Neural progenitor cell (in vitro differentiated cells): ENCODE data around the gene CDH18. TPM values are rescaled to one million over a fixed set of nuclear protein-coding genes. Genes with fewer than 3 reads are reported as not detected.

Experiments used
- DNase-seq: peaks from one replicate; pipeline ENCODE4 v3.0.0-alpha.2; 2016; ENCODE audit warnings: low spot score
- H2AFZ ChIP-seq: fragments of 200-600 bp; sonication (generic); replicated peaks from 2 replicates; pipeline ENCODE4 v1.6.1; 2016; ENCODE audit warnings: antibody characterized with exemption
- H3F3A ChIP-seq: fragments of 200-600 bp; sonication (generic); 2 replicates; pipeline ENCODE4 v1.6.1; 2016; ENCODE audit warnings: antibody characterized with exemption, low read depth
- H3K27ac ChIP-seq: fragments of 200-600 bp; sonication (generic); 2 replicates; pipeline ENCODE4 v1.5.1; 2016; ENCODE audit warnings: mild to moderate bottlenecking
- H3K27me3 ChIP-seq: fragments of 200-600 bp; sonication (generic); 2 replicates; pipeline ENCODE4 v1.6.1; 2016; ENCODE audit warnings: mild to moderate bottlenecking, moderate library complexity
- H3K36me3 ChIP-seq: fragments of 200-600 bp; sonication (generic); 2 replicates; pipeline ENCODE4 v1.5.1; 2016
- H3K4me1 ChIP-seq: fragments of 200-600 bp; sonication (generic); 2 replicates; pipeline ENCODE4 v1.6.1; 2016; ENCODE audit warnings: mixed run types
- H3K4me2 ChIP-seq: fragments of 200-600 bp; sonication (generic); 2 replicates; pipeline ENCODE4 v1.6.1; 2016
- H3K4me3 ChIP-seq: fragments of 200-600 bp; sonication (generic); 2 replicates; pipeline ENCODE4 v1.5.1; 2016
- H3K79me2 ChIP-seq: fragments of 200-600 bp; sonication (generic); 2 replicates; pipeline ENCODE4 v1.6.1; 2016; ENCODE audit warnings: low read depth
- H3K9ac ChIP-seq: fragments of 200-600 bp; sonication (generic); 2 replicates; pipeline ENCODE4 v1.6.1; 2016
- H3K9me3 ChIP-seq: fragments of 200-600 bp; sonication (generic); 2 replicates; pipeline ENCODE4 v1.5.1; 2016; ENCODE audit warnings: low read depth
- H4K20me1 ChIP-seq: fragments of 200-600 bp; sonication (generic); 2 replicates; pipeline ENCODE4 v1.6.1; 2016; ENCODE audit warnings: low read depth
- H3K27ac Mint-ChIP-seq: 3 replicates; pipeline ENCODE4 v1.8.0; 2021; ENCODE audit warnings: mixed read lengths
- H3K27me3 Mint-ChIP-seq: 2 replicates; pipeline ENCODE4 v1.8.0; 2022; ENCODE audit warnings: low read depth, mild to moderate bottlenecking, inconsistent platforms, moderate library complexity, mixed read lengths; ENCODE audit not compliant: insufficient read depth
- H3K36me3 Mint-ChIP-seq: 3 replicates; pipeline ENCODE4 v1.8.0; 2021; ENCODE audit warnings: mixed read lengths
- H3K4me1 Mint-ChIP-seq: 3 replicates; pipeline ENCODE4 v1.8.0; 2021; ENCODE audit warnings: mixed read lengths
- H3K4me3 Mint-ChIP-seq: 3 replicates; pipeline ENCODE4 v1.8.0; 2021; ENCODE audit warnings: mild to moderate bottlenecking, moderate library complexity, mixed read lengths
- H3K9me3 Mint-ChIP-seq: 3 replicates; pipeline ENCODE4 v1.8.0; 2020; ENCODE audit warnings: mixed read lengths
- EZH2 ChIP-seq: fragments of 200-600 bp; sonication (generic); IDR thresholded peaks from 2 replicates; pipeline ENCODE4 v1.6.1; 2017; ENCODE audit warnings: antibody characterized with exemption, mild to moderate bottlenecking, moderate library complexity
- EZH2phosphoT487 ChIP-seq: fragments of 200-600 bp; sonication (generic); IDR thresholded peaks from 2 replicates; pipeline ENCODE4 v1.6.1; 2017; ENCODE audit warnings: antibody characterized with exemption
- total RNA-seq: library from RNA; depleted of rRNA; stranded (reverse); fragments of >200 nt; gene quantifications from 2 replicates; pipeline ENCODE4 v1.2.3, GENCODE V29; 2015; ENCODE audit warnings: low replicate concordance
- TF ChIP-seq, protein P1 (sequence below): fragments of 200-600 bp; sonication (generic); IDR thresholded peaks from 2 replicates; pipeline ENCODE4 v1.5.1; 2017; ENCODE audit warnings: antibody characterized with exemption, mild to moderate bottlenecking

CDH18 gene
- total RNA-seq, 1 donor from 2014 or later: 0.58 TPM

DNA sequence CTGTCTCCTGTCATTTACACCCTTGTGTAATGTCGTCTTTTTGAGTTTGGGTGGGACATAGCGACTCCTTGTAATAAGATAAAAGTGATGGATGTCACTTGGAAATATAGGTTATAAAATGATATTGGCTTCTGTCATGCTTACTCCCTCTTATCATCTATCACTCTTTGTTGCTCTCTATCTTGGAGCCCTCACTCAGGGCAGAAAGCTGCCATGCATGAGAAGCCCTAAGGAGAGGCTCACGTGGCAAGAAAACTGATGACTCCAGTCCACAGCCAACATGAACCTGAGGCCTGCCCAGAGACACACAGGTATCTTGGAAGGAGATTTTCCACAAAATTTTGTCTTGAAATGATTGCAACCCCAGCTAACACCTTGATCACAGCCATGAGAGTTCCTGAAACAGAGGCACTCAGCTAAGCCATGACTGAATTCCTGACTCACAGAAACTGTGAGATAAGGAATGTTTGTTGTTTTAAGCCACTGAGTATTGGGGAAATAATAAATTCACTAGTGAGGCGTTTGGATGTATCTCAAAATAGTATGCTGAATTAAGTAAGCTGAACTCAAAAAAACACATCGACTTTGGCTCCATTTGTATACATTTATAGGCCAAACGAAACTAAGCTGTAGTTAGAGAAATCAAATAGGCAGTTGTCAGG lies 216.7 kb downstream of the CDH18 start:
- H3K9me3 Mint-ChIP-seq: no peaks in the 10 kb centered on the region
- H2AFZ ChIP-seq: peak overlapping the region; percentile 55
- no peaks in the 10 kb centered on the region for H3K79me2 ChIP-seq
- H3K4me2 ChIP-seq: no peak overlapping the region
- H3K27ac Mint-ChIP-seq: no peak overlapping the region
- TF ChIP-seq EZH2phosphoT487: no peak
- TF ChIP-seq EZH2: no peak
- TF ChIP-seq, protein P1, sequence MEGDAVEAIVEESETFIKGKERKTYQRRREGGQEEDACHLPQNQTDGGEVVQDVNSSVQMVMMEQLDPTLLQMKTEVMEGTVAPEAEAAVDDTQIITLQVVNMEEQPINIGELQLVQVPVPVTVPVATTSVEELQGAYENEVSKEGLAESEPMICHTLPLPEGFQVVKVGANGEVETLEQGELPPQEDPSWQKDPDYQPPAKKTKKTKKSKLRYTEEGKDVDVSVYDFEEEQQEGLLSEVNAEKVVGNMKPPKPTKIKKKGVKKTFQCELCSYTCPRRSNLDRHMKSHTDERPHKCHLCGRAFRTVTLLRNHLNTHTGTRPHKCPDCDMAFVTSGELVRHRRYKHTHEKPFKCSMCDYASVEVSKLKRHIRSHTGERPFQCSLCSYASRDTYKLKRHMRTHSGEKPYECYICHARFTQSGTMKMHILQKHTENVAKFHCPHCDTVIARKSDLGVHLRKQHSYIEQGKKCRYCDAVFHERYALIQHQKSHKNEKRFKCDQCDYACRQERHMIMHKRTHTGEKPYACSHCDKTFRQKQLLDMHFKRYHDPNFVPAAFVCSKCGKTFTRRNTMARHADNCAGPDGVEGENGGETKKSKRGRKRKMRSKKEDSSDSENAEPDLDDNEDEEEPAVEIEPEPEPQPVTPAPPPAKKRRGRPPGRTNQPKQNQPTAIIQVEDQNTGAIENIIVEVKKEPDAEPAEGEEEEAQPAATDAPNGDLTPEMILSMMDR: no peak
- no peaks in the 10 kb centered on the region for H4K20me1 ChIP-seq
- H3K9me3 ChIP-seq: no peaks in the 10 kb centered on the region
- no peaks in the 10 kb centered on the region for H3F3A ChIP-seq
- H3K4me3 ChIP-seq: no peak overlapping the region
- no peaks in the 10 kb centered on the region for H3K36me3 Mint-ChIP-seq
- peaks cover 5% of the 10 kb centered on the region for H3K4me1 Mint-ChIP-seq
- no peak for DNase-seq
- H3K4me3 Mint-ChIP-seq: no peak overlapping the region
- no peak overlapping the region for H3K9ac ChIP-seq
- H3K27ac ChIP-seq: no peak overlapping the region
- H3K36me3 ChIP-seq: no peaks in the 10 kb centered on the region
- peaks cover 5% of the 10 kb centered on the region for H3K4me1 ChIP-seq
- H3K27me3 ChIP-seq: no peaks in the 10 kb centered on the region
- no peaks in the 10 kb centered on the region for H3K27me3 Mint-ChIP-seq

DNA sequence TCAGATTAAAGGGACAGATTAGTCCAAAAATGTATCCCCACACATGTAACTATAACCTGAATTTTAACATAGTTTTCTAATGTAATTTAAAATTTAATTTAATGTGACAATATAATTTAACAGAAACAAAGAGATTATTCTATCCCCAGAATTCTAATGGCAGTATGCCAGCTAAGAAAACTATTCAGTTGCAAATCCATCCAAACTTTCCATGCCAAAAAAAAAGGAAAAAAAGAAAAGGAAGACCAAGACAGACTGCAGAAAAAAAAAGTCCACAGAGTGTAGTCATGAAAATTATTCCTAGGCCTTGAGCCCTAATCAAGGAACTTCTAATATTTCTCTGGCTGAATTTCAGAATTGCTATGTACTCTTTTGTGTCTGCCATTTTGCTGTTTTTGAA lies 217.6 kb downstream of the CDH18 start:
- no peaks in the 10 kb centered on the region for H3K27me3 Mint-ChIP-seq
- Histone ChIP-seq H3K27ac (no peak overlapping the region), H3K79me2 (no peaks in the 10 kb centered on the region), H3F3A (no peaks in the 10 kb centered on the region), H3K9ac (no peak overlapping the region), H3K4me3 (no peak overlapping the region), H3K4me1 (peaks cover 5% of the 10 kb centered on the region), H3K27me3 (no peaks in the 10 kb centered on the region), H4K20me1 (no peaks in the 10 kb centered on the region), H3K36me3 (no peaks in the 10 kb centered on the region), H2AFZ (no peak overlapping the region), H3K9me3 (no peaks in the 10 kb centered on the region), H3K4me2 (no peak overlapping the region)
- no peak overlapping the region for H3K27ac Mint-ChIP-seq
- TF ChIP-seq EZH2phosphoT487: no peak
- no peak for TF ChIP-seq EZH2
- TF ChIP-seq, protein P1: no peak
- no peak for DNase-seq
- H3K4me1 Mint-ChIP-seq: peaks cover 6% of the 10 kb centered on the region
- no peaks in the 10 kb centered on the region for H3K36me3 Mint-ChIP-seq
- H3K9me3 Mint-ChIP-seq: no peaks in the 10 kb centered on the region
- no peak overlapping the region for H3K4me3 Mint-ChIP-seq

DNA sequence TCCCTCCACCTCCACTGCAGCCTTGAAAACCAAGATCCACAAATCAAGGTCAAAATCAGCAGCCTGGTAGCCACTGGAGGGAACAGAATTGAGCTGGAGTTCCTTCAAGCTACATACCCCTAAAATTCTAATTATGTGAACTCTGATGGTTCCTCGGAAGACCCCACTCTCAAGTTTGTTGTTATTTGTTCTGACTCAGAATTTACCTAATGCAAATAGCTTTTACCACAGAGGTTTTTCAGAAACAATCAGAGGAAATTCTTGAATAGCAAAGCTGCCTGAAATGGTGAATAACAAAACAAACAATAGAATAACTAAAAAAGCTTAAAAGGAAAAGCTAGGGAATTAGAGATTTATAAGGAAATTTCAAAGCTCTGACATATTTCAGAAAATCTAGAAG lies 220.0 kb downstream of the CDH18 start:
- no peaks in the 10 kb centered on the region for H3K9me3 Mint-ChIP-seq
- no peak for DNase-seq
- Histone ChIP-seq H2AFZ (no peak overlapping the region), H3K27me3 (no peaks in the 10 kb centered on the region), H3F3A (no peaks in the 10 kb centered on the region), H3K36me3 (no peaks in the 10 kb centered on the region), H3K79me2 (no peaks in the 10 kb centered on the region), H3K4me1 (peaks cover 5% of the 10 kb centered on the region), H3K4me3 (no peak overlapping the region), H3K9ac (no peak overlapping the region), H3K9me3 (no peaks in the 10 kb centered on the region), H3K4me2 (no peak overlapping the region), H3K27ac (no peak overlapping the region), H4K20me1 (no peaks in the 10 kb centered on the region)
- H3K27ac Mint-ChIP-seq: no peak overlapping the region
- H3K4me3 Mint-ChIP-seq: no peak overlapping the region
- H3K27me3 Mint-ChIP-seq: no peaks in the 10 kb centered on the region
- H3K36me3 Mint-ChIP-seq: no peaks in the 10 kb centered on the region
- H3K4me1 Mint-ChIP-seq: peaks cover 6% of the 10 kb centered on the region
- TF ChIP-seq EZH2 (no peak), EZH2phosphoT487 (no peak)
- TF ChIP-seq, protein P1: no peak
